B cell (primary cell): ENCODE data around the gene FBH1. TPM values are rescaled to one million over a fixed set of nuclear protein-coding genes. Genes with fewer than 3 reads are reported as not detected.
A peak's percentile ranks its signal among the peaks of the same experiment; 100 is the strongest.

Source experiments
- ATAC-seq: fragments of 200-7000 bp; cut with Tn5 transposase; one replicate; pipeline ENCODE4 v1.10.0; 2021; ENCODE audit warnings: low read depth, mild to moderate bottlenecking, moderate number of reproducible peaks, moderate library complexity
- CTCF ChIA-PET: fragments of 350-600 bp; sonication (Branson Sonifier 250); formaldehyde crosslinking; loops from one replicate; lab custom pipeline; 2021; ENCODE audit warnings: antibody characterized with exemption, inconsistent platforms; lab: Charles Lee
- POLR2A ChIA-PET: fragments of 350-600 bp; sonication (Branson Sonifier 250); formaldehyde crosslinking; loops from one replicate; lab custom pipeline; 2021; ENCODE audit warnings: antibody characterized with exemption; lab: Charles Lee
- DNase-seq: peaks from one replicate; pipeline ENCODE4 v3.0.0; 2013
- H2AFZ ChIP-seq: 2 replicates; pipeline ENCODE4 v1.6.1; 2012; ENCODE audit warnings: mild to moderate bottlenecking, low read depth, low read length; ENCODE audit not compliant: insufficient read depth, poor library complexity, severe bottlenecking
- H3K27ac ChIP-seq, 2 donors: 1 replicate in 1 of 2; 2 replicates in 1 of 2; pipeline ENCODE4 v1.5.1; 2012 to 2013; ENCODE audit warnings: low read length in 2 of 2, mild to moderate bottlenecking in 2 of 2, moderate library complexity in 1 of 2
- H3K27me3 ChIP-seq, 4 experiments: fragments of 200-600 bp in 1 of 4; sonication (generic) in 1 of 4; replicated peaks in 1 of 4; 1 replicate in 2 of 4; 2 replicates in 2 of 4; pipeline versions ENCODE4 v1.6.1 to v1.7.0; 2013 to 2016; ENCODE audit warnings: low read length in 3 of 4, mild to moderate bottlenecking in 2 of 4, mixed read lengths in 1 of 4, moderate library complexity in 1 of 4; ENCODE audit not compliant: insufficient read depth in 4 of 4, control insufficient read depth in 3 of 4; ENCODE audit errors: control extremely low read depth in 1 of 4
- H3K36me3 ChIP-seq, 2 experiments: replicated peaks in 1 of 2; 1 replicate in 1 of 2; 2 replicates in 1 of 2; pipeline versions ENCODE4 v1.6.1 to v1.7.1; 2013; ENCODE audit warnings: low read length in 1 of 2; ENCODE audit not compliant: insufficient read depth in 2 of 2, control insufficient read depth in 1 of 2; ENCODE audit errors: control extremely low read depth in 1 of 2, extremely low read depth in 1 of 2
- H3K4me1 ChIP-seq, 2 donors: fragments of 200-600 bp in 1 of 2; sonication (generic) in 1 of 2; 1 replicate in 1 of 2; 2 replicates in 1 of 2; pipeline versions ENCODE4 v1.5.1 to v1.6.1; 2013 to 2017; ENCODE audit warnings: low read length in 2 of 2; ENCODE audit not compliant: control insufficient read depth in 2 of 2, insufficient read depth in 2 of 2
- H3K4me2 ChIP-seq: replicated peaks from 2 replicates; pipeline ENCODE3; 2012; ENCODE audit warnings: mild to moderate bottlenecking, low read depth, low read length; ENCODE audit not compliant: poor library complexity, severe bottlenecking
- H3K4me3 ChIP-seq, 5 experiments: fragments of 200-600 bp in 1 of 5; sonication (generic) in 1 of 5; 1 replicate in 3 of 5; 2 replicates in 2 of 5; pipeline versions ENCODE4 v1.5.1 to v1.7.0; 2011 to 2016; ENCODE audit warnings: low read length in 4 of 5, mild to moderate bottlenecking in 4 of 5, low read depth in 2 of 5, control low read depth in 1 of 5, moderate library complexity in 1 of 5; ENCODE audit not compliant: insufficient read depth in 1 of 5; ENCODE audit errors: control extremely low read depth in 1 of 5, extremely low read depth in 1 of 5
- H3K79me2 ChIP-seq: fragments of 200-600 bp; sonication (generic); one replicate; pipeline ENCODE4 v1.6.0; 2016; ENCODE audit warnings: low read length; ENCODE audit not compliant: control insufficient read depth, insufficient read depth
- H3K9ac ChIP-seq: fragments of 200-600 bp; sonication (generic); 2 replicates; pipeline ENCODE4 v1.6.1; 2017; ENCODE audit warnings: mild to moderate bottlenecking, low read length, moderate library complexity
- H3K9me3 ChIP-seq, 3 donors: one replicate each; pipeline versions ENCODE4 v1.6.1 to v1.7.1; 2013; ENCODE audit warnings: low read length in 2 of 3; ENCODE audit not compliant: control insufficient read depth in 2 of 3, insufficient read depth in 1 of 3; ENCODE audit errors: control extremely low read depth in 1 of 3
- H4K20me1 ChIP-seq: 2 replicates; pipeline ENCODE4 v1.6.0; 2012; ENCODE audit warnings: mild to moderate bottlenecking, low read length; ENCODE audit not compliant: insufficient read depth, control insufficient read depth, poor library complexity, severe bottlenecking
- H3K27ac Mint-ChIP-seq: one replicate; pipeline ENCODE4 v1.8.0; 2021; ENCODE audit warnings: mixed read lengths
- H3K27me3 Mint-ChIP-seq: one replicate; pipeline ENCODE4 v1.8.0; 2021; ENCODE audit warnings: mixed read lengths
- H3K4me1 Mint-ChIP-seq: one replicate; pipeline ENCODE4 v1.8.0; 2021; ENCODE audit warnings: mixed read lengths
- H3K4me3 Mint-ChIP-seq: one replicate; pipeline ENCODE4 v1.8.0; 2021; ENCODE audit warnings: mixed read lengths
- H3K9me3 Mint-ChIP-seq: one replicate; pipeline ENCODE4 v1.8.0; 2022; ENCODE audit warnings: mixed read lengths; ENCODE audit not compliant: insufficient read depth
- EZH2 ChIP-seq: IDR thresholded peaks from 2 replicates; pipeline ENCODE4 v1.6.1; 2012; ENCODE audit warnings: borderline replicate concordance, low read depth, mild to moderate bottlenecking, moderate library complexity, low read length; ENCODE audit not compliant: insufficient read depth, poor library complexity, severe bottlenecking
- WGBS: methylation state at CpG from one replicate; pipeline ENCODE4 v1.1.5; 2013; ENCODE audit warnings: missing lambda C conversion rate; ENCODE audit not compliant: insufficient coverage; 5-methylcytosine and 5-hydroxymethylcytosine counted together
- intact Hi-C: fragments of 100-400 bp; cut with micrococcal nuclease; formaldehyde crosslinking; loops from one replicate; pipeline ENCODE4 v1.10.0; 2022
- polyA plus RNA-seq: library from polyadenylated mRNA; depleted of rRNA; stranded (reverse); fragments of >200 nt; gene quantifications from 2 replicates; pipeline ENCODE4 v1.2.3, GENCODE V29; 2012
- total RNA-seq, 2 donors: library from RNA; stranded (reverse); fragments of 120-200 nt in 1 of 2; gene quantifications; 1 replicate in 1 of 2; 2 replicates in 1 of 2; pipeline versions ENCODE4 v1.2.3 to v1.2.4, GENCODE V29; 2013 to 2022
- TF ChIP-seq, protein P1 (sequence below): fragments of 200-600 bp; IDR thresholded peaks from one replicate; pipeline ENCODE4 v1.8.0; 2022; ENCODE audit warnings: antibody characterized with exemption, mild to moderate bottlenecking

Gene FBH1
- total and polyA plus RNA-seq, 2 donors (not counting 1 experiment from before 2014, with no cell fraction given), result 86.4 to 129 TPM

- Mint-ChIP-seq H3K4me1 (peaks cover 44% of the 10 kb centered on the region), H3K4me3 (no peak overlapping the region), H3K27ac (no peak overlapping the region), H3K27me3 (no peaks in the 10 kb centered on the region), H3K9me3 (no peaks in the 10 kb centered on the region)
- no peak overlapping the region for H2AFZ ChIP-seq
- H3K9ac ChIP-seq, result no peak overlapping the region
- H3K27me3 ChIP-seq, result no peaks in the 10 kb centered on the region
- no peaks in the 10 kb centered on the region for H3K36me3 ChIP-seq
- no peak for DNase-seq
- no peaks in the 10 kb centered on the region for H3K9me3 ChIP-seq
- intact Hi-C loops, result loop anchor here (10.0 kb wide), 1 partner anchor 1502 kb away; no protein-coding TSS in a partner anchor
- peaks cover 13 to 37% of the 10 kb centered on the region in 2 donors for H3K4me1 ChIP-seq
- ChIA-PET CTCF (no interaction called here), POLR2A (no interaction called here)
- H3K4me3 ChIP-seq, result no peak overlapping the region
- 54% methylated on average over 3 of the region's 4 CpGs for WGBS
- ATAC-seq, result no peak
- no peaks in the 10 kb centered on the region for H4K20me1 ChIP-seq
- H3K4me2 ChIP-seq, result no peak overlapping the region
- H3K27ac ChIP-seq, result no peak overlapping the region
- TF ChIP-seq, protein P1, sequence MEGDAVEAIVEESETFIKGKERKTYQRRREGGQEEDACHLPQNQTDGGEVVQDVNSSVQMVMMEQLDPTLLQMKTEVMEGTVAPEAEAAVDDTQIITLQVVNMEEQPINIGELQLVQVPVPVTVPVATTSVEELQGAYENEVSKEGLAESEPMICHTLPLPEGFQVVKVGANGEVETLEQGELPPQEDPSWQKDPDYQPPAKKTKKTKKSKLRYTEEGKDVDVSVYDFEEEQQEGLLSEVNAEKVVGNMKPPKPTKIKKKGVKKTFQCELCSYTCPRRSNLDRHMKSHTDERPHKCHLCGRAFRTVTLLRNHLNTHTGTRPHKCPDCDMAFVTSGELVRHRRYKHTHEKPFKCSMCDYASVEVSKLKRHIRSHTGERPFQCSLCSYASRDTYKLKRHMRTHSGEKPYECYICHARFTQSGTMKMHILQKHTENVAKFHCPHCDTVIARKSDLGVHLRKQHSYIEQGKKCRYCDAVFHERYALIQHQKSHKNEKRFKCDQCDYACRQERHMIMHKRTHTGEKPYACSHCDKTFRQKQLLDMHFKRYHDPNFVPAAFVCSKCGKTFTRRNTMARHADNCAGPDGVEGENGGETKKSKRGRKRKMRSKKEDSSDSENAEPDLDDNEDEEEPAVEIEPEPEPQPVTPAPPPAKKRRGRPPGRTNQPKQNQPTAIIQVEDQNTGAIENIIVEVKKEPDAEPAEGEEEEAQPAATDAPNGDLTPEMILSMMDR, result no peak
- TF ChIP-seq EZH2, result no peak
- H3K79me2 ChIP-seq, result peaks cover 54% of the 10 kb centered on the region
Measured at GRCh38 chr10:5973069-5973468, 83.0 kb downstream of the FBH1 start.

- H3K9ac ChIP-seq, result peak overlapping the region; percentile 94
- peak overlapping the region; percentile 96 for H2AFZ ChIP-seq
- peak overlapping the region; percentile 17 to 96 (median 93) for H3K4me3 ChIP-seq
- TF ChIP-seq, protein P1, result no peak
- no peak for TF ChIP-seq EZH2
- 52% methylated on average over 18 of the region's 20 CpGs for WGBS
- peak; percentile 43 for ATAC-seq
- H3K27me3 ChIP-seq, result no peaks in the 10 kb centered on the region
- peak; percentile 85 for DNase-seq
- POLR2A ChIA-PET, result interaction anchor here (0.5 to 1.4 kb wide), 7 partner anchors 21 to 171 kb away, joined by 3 to 9 read pairs (median 5); partner anchors contain the start of genes ANKRD16 and FBH1
- intact Hi-C loops, result loop anchor here (2.0 to 10.0 kb wide), 5 partner anchors 39 to 1499 kb away; partner anchors contain the start of genes GDI2 and TASOR2
- Mint-ChIP-seq H3K4me1 (peaks cover 43% of the 10 kb centered on the region), H3K27ac (peak overlapping the region; percentile 95), H3K9me3 (no peaks in the 10 kb centered on the region), H3K4me3 (peak overlapping the region; percentile 90), H3K27me3 (no peaks in the 10 kb centered on the region)
- H3K9me3 ChIP-seq, result no peaks in the 10 kb centered on the region
- H3K4me2 ChIP-seq, result peak overlapping the region; percentile 95
- no peaks in the 10 kb centered on the region for H4K20me1 ChIP-seq
- H3K4me1 ChIP-seq, result peaks cover 16 to 40% of the 10 kb centered on the region in 2 donors
- no peaks in the 10 kb centered on the region for H3K36me3 ChIP-seq
- CTCF ChIA-PET, result interaction anchor here (0.6 to 3.0 kb wide), 5 partner anchors 21 to 111 kb away, joined by 3 to 16 read pairs (median 4); no protein-coding TSS in a partner anchor
- peaks cover 32% of the 10 kb centered on the region for H3K79me2 ChIP-seq
- peak overlapping the region; percentile 55 to 75 for H3K27ac ChIP-seq
Measured at GRCh38 chr10:5975641-5976473, 85.8 kb downstream of the FBH1 start.
